AG10803 (cell line): ENCODE results near the gene NIPAL4.
"Not testable (repeated sequence)": the region's sequence is repeated elsewhere in the genome, so short reads cannot be mapped to it uniquely, and the experiment has no call there.

Experiments
- DNase-seq: peaks from one replicate; pipeline ENCODE4 v3.0.0; 2010; ENCODE audit warnings: low read depth
- H3K4me3 ChIP-seq: 2 replicates; pipeline ENCODE4 v1.5.1; 2011; ENCODE audit warnings: mild to moderate bottlenecking, low read length, control low read depth
- TF ChIP-seq, protein P1 (sequence below): conservative IDR thresholded peaks from 2 replicates; pipeline ENCODE4 v1.5.1; 2011; ENCODE audit warnings: mild to moderate bottlenecking, low read length, control low read depth, inconsistent platforms

The NIPAL4 gene

DNA sequence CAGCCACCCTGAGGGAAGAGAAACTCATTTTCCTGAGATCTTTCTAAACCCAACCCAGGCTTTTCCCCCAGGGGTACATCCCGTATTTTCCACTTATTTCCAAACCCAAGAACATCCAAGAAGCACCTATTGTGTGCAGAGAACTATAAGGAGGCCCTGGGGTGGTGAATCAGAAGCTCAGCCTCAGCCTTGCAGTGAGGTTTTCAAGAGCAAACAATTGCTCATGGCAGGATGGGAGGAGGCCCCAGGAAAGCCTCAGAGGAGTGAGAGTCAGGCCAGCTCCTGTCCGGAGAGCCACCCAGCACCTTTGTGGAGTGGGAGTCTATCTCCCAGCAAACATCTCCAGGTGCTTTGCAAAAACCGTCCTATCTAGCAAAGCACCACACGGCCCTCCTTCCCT, 19.2 kb downstream of the NIPAL4 start:
- TF ChIP-seq, protein P1, sequence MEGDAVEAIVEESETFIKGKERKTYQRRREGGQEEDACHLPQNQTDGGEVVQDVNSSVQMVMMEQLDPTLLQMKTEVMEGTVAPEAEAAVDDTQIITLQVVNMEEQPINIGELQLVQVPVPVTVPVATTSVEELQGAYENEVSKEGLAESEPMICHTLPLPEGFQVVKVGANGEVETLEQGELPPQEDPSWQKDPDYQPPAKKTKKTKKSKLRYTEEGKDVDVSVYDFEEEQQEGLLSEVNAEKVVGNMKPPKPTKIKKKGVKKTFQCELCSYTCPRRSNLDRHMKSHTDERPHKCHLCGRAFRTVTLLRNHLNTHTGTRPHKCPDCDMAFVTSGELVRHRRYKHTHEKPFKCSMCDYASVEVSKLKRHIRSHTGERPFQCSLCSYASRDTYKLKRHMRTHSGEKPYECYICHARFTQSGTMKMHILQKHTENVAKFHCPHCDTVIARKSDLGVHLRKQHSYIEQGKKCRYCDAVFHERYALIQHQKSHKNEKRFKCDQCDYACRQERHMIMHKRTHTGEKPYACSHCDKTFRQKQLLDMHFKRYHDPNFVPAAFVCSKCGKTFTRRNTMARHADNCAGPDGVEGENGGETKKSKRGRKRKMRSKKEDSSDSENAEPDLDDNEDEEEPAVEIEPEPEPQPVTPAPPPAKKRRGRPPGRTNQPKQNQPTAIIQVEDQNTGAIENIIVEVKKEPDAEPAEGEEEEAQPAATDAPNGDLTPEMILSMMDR = no peak
- DNase-seq = no peak
- no peak overlapping the region for H3K4me3 ChIP-seq

DNA sequence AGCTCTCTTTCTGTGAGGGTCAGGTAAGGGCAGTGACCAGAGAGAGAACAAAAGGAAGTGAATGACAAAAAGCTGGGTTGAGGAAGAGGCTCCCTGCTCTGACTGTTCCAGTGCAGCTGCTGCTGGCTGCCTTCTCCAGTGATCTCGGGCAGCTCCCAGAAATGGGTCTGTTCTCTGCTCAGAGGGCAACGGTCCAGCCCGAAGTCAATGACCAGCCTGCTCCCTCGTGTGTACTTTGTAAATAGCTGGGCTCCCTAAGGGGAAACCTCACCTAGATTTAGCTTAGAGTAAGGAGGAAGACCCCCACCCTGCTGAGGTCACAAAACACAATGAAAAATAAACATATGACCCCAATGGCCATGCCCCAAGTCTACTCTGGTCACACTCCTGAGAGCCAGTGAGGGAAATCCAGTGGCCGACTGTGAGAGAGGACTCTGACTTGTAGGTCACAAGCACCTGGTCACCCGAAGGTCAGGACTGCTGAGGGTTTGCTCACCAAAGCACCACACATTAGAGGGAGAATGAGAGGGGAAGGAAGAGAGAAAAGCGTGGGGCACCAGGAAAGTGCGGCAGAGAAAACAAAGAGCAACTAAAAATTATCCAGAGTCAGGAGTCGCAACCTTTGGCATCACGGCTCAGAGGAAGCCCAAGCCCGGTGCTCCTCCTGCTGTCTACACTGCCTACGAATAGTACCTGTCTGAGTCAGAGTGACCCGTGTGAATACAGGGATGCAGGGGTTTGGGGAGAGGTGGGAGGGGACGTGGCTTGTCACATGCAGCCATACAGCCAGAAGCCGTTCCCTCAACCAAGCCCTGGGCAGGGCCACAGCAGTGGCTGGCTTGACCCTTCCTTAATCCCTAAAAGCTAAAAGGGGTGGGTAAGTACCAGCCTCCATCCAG, 19.8 kb downstream of the NIPAL4 start:
- TF ChIP-seq, protein P1 = no peak
- H3K4me3 ChIP-seq = no peak overlapping the region
- DNase-seq = no peak

DNA sequence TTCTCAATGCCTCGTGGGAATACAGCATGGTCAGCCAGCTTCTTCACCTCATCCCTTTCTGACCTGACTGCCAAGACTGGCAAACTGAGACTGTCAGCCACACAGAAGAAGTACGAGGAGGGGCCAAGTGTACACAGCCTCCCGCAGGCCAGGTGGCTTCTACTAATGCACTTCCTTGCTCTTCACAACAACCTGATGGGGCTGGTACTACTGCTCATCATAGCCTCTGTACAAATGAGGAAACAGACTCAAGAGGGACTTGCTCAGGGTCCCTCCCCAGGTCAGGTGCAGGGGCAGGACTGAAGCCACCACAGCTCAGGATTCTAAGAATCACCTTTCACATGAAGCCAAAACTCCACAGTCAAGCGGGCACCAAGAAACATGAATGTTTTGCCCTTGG, 21.3 kb downstream of the NIPAL4 start:
- no peak for DNase-seq
- no peak overlapping the region for H3K4me3 ChIP-seq
- TF ChIP-seq, protein P1 = no peak

DNA sequence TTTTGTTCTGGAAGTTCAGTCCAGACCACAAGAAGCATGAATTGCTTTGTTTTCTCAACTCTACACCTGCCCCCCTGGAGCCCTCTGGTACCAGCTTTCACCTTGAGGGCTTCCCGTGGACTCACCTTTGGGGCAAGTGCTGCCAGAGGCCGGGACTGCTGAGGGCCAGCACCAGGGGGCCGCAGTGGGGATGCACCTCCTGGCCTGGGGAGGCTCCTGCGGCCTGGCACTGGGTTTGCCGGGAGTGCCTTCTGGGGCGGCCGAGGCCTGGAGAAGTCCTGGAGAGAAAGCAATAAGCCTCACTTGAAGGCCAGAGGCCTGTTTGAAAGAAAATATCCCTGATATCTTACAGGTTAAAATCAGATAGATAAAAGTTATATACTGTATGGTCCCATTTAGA, 21.7 kb downstream of the NIPAL4 start:
- TF ChIP-seq, protein P1 = no peak
- no peak overlapping the region for H3K4me3 ChIP-seq

DNA sequence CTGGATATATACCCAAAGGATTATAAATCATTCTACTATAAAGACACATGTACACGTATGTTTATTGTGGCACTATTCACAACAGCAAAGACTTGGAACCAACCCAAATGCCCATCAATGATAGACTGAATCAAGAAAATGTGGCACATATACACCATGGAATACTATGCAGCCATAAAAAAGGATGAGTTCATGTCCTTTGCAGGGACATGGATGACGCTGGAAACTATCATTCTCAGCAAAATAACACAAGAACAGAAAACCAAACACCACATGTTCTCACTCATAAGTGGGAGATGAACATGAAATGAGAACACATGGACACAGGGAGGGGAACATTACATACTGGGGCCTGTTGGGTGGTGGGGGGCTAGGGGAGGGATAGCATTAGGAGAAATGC, 22.7 kb downstream of the NIPAL4 start:
- not testable (repeated sequence) for H3K4me3 ChIP-seq, DNase-seq

More for the DNA sequence above, 21.7 kb downstream of the NIPAL4 start:
- DNase-seq = no peak

DNA sequence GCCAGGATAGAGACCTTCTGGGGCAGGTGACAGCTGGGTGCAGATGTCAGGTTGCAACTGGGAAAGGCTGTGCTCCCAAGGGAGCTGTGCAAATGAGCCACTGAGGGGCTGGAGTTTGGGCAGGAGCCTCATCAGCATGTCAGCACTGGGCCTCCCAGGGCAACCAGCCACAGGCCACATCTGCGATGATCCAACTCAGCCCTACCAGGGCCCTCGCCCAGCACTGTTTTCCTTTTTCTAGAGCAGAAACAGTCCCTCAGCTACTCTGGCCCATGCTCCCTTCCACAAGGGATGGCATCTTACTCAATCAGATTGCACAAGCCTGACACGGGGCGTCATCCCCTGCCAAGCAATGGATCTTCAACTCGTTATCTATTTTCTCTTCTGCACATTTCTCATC, 24.8 kb downstream of the NIPAL4 start:
- peak; percentile 89 for DNase-seq
- TF ChIP-seq, protein P1 = no peak

DNA sequence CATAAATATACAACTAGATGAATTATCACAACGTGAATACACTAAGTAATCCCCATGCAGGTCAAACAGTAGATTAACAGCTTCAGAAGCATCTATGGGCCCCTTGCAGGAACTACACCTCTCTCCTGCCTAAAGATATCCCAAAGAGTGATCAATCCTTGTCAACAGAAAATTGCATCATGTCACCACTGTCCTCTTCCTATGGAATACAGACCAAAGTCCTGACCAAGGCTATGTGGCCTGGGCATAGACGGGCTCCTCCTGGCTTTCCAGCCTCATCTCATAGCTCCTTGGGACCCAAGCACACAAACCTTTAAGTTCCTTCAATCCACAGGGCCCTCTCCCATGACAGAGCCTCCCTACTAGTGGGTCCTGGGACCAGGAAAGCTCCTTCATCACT, 25.3 kb downstream of the NIPAL4 start:
- H3K4me3 ChIP-seq = no peak overlapping the region
- no peak for DNase-seq
- TF ChIP-seq, protein P1 = no peak

More for the DNA sequence above, 24.8 kb downstream of the NIPAL4 start:
- H3K4me3 ChIP-seq = no peak overlapping the region
